HG03565 (cell line): Measurements from ENCODE around the gene APAF1.
"Not testable (repeated sequence)": the region's sequence is repeated elsewhere in the genome, so short reads cannot be mapped to it uniquely, and the experiment has no call there.

Source experiments
- ATAC-seq: cut with Tn5 transposase; IDR thresholded peaks from one replicate; pipeline ENCODE4 v1.9.1; 2021; ENCODE audit warnings: mild to moderate bottlenecking, moderate library complexity; ENCODE audit not compliant: unreplicated experiment

The APAF1 gene

GRCh38 chr12:98751580-98752115 lies 106.6 kb downstream of the APAF1 start:
- ATAC-seq: no peak

- no peak for ATAC-seq
These were observed 107.6 kb downstream of the APAF1 start for GRCh38 chr12:98752726-98753125.

- peak; percentile 99 for ATAC-seq
These were observed 109.0 kb downstream of the APAF1 start for GRCh38 chr12:98754095-98754494.

- ATAC-seq: not testable (repeated sequence)
These were observed 110.8 kb downstream of the APAF1 start for GRCh38 chr12:98755855-98756254.

GRCh38 chr12:98757455-98757854 lies 112.4 kb downstream of the APAF1 start:
- ATAC-seq: no peak

- ATAC-seq: no peak
These were observed 113.2 kb downstream of the APAF1 start for GRCh38 chr12:98758331-98758730.

GRCh38 chr12:98763656-98764055 lies 118.6 kb downstream of the APAF1 start:
- ATAC-seq: no peak

GRCh38 chr12:98767248-98767647 lies 122.2 kb downstream of the APAF1 start:
- no peak for ATAC-seq

- no peak for ATAC-seq
These were observed 124.0 kb downstream of the APAF1 start for GRCh38 chr12:98769068-98769467.

GRCh38 chr12:98770230-98770629 lies 125.1 kb downstream of the APAF1 start:
- ATAC-seq: no peak

GRCh38 chr12:98771811-98772752 lies 127.0 kb downstream of the APAF1 start:
- ATAC-seq: no peak

- ATAC-seq: no peak
These were observed 127.7 kb downstream of the APAF1 start for GRCh38 chr12:98772818-98773217.

GRCh38 chr12:98780261-98780660 lies 135.2 kb downstream of the APAF1 start:
- no peak for ATAC-seq

GRCh38 chr12:98783420-98783819 lies 138.3 kb downstream of the APAF1 start:
- ATAC-seq: no peak
